GM18951 (cell line): ENCODE results near the gene HK1.
"Not testable (repeated sequence)": the region's sequence is repeated elsewhere in the genome, so short reads cannot be mapped to it uniquely, and the experiment has no call there.

ENCODE experiments used
- POLR2A ChIP-seq: IDR thresholded peaks from 4 replicates; pipeline ENCODE4 v1.6.1; 2011; ENCODE audit warnings: mild to moderate bottlenecking; ENCODE audit not compliant: insufficient read length, insufficient read depth; ENCODE audit errors: extremely low read depth
- in situ Hi-C: fragments of 300-500 bp; cut with MboI; formaldehyde crosslinking; loops from one replicate; pipeline ENCODE4 v1.12.0; 2022; ENCODE audit warnings: low sequenced_read_pairs, mixed read lengths, inconsistent platforms; ENCODE audit not compliant: unreplicated experiment

HK1 gene

DNA sequence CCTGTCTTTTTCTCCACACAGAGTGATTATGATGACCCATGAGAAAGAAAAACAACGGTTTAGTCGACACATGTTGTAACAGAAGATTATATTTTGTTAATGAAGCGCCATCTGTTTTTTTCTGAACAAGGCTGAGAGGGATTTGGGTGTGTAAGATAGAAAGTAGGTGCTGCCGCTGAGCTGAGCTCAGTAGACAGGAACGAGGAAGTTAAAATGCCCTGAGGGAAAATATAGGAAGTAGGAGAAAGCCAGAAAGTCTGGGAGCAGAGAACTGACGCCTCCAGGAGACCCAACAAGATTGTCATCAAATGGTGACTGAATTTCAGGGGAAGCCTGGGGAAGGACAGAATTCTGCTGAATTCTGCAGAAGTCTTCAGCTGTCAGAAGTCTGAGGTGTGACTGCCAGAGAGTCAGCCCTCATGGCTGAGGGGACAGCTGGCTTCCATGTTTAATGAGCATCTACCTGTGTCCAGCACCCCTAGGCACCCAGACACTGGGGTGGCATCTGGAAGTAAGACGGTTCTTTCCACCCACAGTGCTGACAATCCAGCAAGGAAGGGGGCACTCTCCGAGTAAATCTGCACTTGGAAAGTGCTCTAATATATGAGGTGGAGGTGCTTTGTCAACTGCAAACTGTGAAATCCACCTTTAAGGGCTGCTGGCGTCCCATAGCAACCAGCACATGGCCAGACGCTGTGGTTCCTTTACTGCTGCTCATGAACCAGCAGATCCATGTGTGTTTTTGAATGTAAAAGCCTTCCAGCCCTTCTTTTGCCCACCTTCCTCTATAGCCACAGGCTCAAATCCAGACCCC, 160.4 kb downstream of the HK1 start:
- no peak for TF ChIP-seq POLR2A
- in situ Hi-C loops, result no loop called here

DNA sequence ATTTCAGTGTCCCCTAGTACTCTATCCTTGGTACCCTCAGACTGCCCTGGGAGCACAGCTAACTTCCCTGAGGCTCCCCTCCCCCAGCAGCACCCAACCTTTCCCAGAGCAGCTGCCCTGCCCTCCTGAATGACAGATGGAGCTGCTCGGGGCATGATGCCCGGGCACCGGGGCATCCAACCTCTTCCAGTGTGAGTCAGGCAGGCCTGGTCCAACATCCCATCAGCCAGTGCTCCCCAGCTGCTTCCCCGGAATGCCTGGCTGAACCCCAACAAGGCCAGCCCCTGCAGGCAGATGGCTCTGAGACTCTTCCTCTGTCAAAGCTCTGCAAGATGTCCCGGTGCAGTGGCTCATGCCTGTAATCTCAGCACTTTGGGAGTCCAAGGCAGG, 161.0 kb downstream of the HK1 start:
- in situ Hi-C loops, result no loop called here
- no peak for TF ChIP-seq POLR2A

DNA sequence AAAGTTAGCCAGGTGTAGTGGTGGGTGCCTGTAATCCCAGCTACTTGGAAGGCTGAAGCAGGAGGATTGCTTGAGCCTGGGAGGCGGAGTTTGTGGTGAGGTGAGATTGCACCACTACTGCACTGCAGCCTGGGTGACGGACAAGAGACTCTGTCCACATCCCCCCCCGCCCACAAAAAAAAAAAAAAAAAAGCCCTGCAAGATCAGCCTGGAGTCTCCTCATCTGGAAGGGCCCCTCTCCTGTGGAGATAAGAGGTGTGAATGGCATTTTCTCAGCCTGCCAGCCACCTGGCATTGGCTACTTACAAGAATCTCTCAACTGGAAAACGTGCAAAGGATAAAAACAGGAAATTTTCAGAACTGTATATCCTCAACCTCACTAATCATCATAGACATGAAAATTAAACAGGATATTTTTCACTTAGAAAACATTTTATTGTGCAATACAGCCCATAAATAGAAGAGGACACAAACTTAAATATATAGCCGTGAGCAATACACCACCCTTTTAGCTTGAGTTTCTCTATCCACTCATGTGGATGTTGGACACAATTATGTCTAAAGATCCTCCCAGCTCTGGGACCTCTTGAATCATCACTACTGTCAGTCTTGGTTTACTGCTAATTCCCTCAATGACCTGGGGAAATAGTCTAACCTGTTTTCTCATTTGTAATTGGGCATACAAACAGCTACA, 161.7 kb downstream of the HK1 start:
- TF ChIP-seq POLR2A, result no peak
- in situ Hi-C loops, result no loop called here

DNA sequence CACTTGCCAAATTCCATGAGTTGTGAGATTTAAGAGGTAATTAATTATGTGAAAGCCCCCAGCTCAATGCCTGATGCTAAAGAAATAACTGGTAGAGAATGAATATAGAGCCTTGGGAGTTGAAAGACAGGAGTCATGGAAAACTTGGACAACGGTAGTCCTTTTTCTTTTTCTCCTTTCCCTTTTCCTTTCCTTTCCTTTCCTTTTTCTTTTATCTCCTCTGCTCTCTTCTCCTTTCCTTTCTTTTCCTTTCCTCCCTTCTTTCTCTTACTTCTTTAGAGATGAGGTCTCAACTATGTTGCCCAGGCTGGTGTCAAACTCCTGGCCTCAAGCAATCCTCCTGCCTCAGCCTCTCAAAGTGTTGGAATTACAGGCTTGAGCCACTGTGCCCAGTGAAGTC, 165.1 kb downstream of the HK1 start:
- TF ChIP-seq POLR2A, result no peak
- in situ Hi-C loops, result no loop called here

DNA sequence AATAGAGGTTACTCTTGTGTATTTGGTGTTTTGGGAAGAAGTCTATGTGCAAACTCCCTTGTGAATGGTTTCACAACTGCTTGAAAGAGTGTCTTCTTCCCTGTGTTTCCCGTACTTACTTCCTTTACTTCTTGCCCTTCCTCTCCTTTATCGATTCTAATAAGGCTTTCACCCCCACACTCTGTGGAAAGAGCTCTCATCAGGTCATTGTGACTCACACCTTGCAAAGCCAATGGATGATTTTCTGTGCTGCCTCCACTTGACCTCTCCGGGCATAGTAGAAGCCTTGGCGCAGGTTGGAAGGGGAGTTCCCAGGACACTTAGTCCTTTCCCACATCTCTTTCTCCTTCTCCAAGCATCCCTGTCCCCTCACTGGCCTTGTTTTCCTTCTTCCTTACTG, 166.7 kb downstream of the HK1 start:
- in situ Hi-C loops, result no loop called here
- TF ChIP-seq POLR2A, result no peak

DNA sequence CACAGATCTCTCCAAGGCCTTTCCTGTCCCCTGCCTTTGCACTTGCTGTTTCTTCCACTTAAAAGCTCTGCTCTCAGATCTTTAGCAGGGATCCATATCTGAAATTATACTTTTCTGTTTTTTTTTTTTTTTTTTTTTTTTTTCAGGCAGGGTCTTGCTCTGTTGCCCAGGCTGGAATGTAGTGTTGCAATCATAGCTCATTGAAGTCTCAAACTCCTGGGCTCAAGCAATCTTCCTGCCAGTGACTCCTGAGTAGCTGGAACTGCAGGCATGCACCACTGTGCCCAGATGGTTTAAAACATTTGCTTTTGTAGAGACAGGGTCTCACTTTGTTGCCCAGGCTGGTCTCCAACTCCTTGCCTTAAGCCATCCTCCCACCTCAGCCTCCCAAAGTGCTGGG, 167.9 kb downstream of the HK1 start:
- in situ Hi-C loops, result no loop called here
- no peak for TF ChIP-seq POLR2A

DNA sequence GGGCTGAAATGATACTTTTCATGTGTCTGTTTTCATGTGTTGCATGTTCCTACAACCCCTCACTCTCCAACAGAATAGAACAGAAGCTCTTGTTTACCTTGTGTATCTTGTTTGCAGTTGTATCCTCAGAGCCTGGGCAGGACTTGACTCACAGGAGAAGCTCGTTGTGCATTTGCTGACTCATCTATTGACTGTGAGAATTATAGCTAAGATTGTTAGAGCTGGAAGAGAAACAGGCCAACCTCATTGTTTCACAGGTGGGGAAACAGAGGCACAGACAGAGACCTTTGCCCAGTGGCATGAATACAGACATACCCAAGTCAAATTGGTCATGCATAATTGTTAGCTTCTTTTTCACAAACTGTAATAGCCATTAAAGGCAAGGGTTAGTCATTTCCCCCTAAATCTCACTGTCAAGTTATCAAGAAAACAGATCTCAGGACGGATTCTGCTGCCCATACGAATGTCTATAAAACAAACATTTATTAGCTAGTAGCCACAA, 168.4 kb downstream of the HK1 start:
- no peak for TF ChIP-seq POLR2A
- in situ Hi-C loops, result no loop called here

DNA sequence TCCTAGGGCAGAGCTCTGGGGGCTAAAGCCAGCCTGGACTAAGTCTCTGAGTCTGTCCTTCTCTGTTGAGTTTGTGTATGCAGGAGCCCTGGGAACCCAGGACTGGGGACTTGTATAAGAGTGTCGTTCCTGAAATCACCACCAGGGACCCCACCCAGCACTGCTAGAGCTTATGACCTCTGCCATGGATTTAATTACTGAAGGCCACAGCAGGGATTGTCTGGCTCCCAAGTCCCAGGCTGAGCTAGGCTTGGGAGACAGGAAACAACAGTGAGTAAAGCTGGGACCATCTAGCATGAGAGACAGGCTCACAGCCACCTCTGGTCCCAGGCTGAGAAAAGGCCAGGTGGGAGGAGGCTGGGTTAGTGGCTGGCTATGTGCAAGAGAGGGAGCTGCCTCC, 171.5 kb downstream of the HK1 start:
- in situ Hi-C loops, result no loop called here
- TF ChIP-seq POLR2A, result no peak

DNA sequence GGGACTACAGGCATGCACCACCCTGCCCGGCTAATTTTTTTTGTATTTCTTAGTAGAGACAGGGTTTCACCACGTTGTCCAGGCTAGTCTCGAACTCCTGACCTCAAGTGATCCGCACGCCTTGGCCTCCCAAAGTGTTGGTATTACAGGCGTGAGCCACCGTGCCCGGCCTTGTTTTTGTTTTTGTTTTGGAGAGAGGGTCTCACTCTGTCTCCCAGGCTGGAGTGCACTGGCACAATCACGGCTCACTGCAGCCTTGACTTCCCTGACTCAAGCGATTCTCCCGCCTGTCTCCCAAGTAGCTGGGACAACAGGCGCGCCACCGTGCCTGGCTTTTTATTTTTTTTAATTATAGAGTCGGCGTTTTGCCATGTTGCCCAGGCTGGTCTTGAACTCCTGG, 172.1 kb downstream of the HK1 start:
- in situ Hi-C loops, result not testable (repeated sequence)

DNA sequence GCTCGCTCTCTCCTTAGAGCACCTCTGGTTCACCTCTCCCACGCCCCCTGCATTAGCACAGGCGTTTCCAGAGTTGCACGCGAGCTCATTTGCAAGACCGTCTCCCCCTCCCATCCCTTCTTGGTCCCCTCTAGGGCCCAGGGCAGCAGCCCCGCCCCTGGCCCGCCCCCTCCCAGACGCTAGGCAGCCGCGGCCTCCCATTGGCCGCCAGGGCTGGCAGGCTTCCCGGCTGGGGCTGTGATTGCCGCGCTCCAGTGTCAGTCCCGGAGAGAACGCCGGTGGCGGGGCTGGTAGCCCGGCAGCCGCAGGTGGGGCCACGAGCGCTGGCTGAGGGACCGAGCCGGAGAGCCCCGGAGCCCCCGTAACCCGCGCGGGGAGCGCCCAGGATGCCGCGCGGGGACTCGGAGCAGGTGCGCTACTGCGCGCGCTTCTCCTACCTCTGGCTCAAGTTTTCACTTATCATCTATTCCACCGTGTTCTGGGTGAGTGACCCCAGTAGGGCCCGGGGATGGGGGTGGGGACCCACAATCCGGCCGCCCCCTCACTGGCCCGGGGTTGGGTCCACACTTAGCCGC, 173.0 kb downstream of the HK1 start, which contains the start of gene TSPAN15:
Gene TSPAN15, plus strand, starts transcription at position 257 of the 575 bp plus-strand sequence. Its CDS starts 130 bp downstream, at position 387.
- no peak for TF ChIP-seq POLR2A
- in situ Hi-C loops, result no loop called here
